Muscle of back (tissue), 11 donors: ENCODE measurements around the gene PKNOX2. TPM values are rescaled to one million over a fixed set of nuclear protein-coding genes. Genes with fewer than 3 reads are reported as not detected.

Experiments
- DNase-seq, 3 donors: peaks; one replicate each; pipeline versions ENCODE4 v3.0.0 to v3.0.0-alpha.2; 2013
- polyA plus RNA-seq, 10 donors: library from polyadenylated mRNA; unstranded; fragments of 120-200 nt; gene quantifications; one replicate each; pipeline ENCODE4 v1.2.1, GENCODE V29; 2013; ENCODE audit not compliant: insufficient read length in 10 of 10

Gene PKNOX2
- polyA plus RNA-seq, 10 donors = 18.8 to 27.9 (median 24.1) TPM

DNA sequence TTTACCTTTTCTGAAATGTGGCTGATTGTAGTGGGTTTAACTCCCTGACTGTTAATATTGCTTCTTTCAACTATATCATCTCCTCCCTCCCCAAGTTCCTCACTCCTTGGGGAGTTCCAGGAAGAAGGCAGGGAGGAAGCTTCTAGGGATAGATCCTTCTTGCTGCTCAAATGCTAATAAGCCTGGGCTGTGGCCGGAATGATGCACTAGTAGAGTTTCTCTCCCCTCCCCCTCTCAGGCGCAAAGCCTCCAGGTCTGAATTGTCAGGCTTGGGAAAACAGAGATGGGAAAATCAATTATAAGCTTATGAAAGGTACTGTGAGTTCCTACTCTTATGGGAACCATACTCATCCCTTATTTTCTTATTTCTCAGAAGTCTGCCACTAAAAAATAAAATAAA, 300.7 kb downstream of the PKNOX2 start:
- no peak for DNase-seq

DNA sequence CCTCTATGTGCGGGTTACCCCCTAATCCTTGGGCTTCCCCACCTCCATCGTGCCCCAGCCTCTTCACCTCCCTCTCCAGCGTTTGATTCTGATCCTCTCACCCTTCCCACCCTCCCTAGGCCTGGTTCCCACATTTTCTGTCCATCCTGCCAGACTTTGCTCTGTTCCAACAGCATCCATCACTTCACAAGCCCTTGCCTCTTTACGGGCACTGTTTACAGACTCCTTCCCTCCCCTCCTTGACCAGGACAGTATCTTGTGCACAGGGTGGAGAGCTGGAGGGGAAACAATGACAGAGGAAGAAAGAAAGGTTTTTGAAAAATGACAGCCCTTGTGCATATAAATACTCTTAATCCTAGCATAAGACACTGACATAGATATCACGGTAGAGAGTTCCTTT, 301.1 kb downstream of the PKNOX2 start:
- DNase-seq = no peak

DNA sequence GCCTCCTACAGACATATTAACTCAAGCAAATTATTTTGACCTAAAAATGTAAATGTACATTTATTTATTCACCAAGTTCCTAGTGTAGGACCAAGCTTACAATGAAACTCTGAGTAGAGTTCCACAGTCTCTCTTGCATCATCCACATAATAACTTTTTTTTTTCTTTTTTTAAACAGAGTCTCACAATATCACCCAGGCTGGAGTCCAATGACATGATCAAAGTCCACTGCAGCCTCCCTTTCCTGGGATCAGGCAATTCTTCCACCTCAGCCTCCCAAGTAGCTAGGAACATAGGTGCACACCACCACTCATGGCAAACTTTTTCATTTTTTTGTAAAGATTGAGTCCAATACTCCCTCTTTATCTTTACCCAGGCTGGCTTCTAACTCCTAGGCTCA, 303.5 kb downstream of the PKNOX2 start:
- no peak for DNase-seq

DNA sequence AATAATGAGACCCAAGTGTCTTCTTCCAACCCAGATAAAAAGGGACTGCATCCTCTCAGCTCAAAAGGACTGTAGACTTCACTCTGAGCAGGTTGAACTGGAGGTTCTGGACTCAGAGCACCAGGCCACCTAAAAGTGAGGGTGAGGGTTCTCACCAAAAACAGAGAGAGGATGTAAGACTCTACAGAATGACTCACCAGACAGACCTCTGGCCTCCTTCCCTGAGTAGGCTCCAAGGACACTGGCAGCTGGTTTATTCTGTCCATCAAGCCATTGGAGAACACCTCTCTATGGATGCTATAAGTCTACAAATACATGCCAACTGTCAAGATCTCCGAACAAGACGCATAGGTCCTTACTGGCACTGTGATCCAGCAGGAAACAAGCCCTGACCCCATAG, 304.3 kb downstream of the PKNOX2 start:
- no peak for DNase-seq

DNA sequence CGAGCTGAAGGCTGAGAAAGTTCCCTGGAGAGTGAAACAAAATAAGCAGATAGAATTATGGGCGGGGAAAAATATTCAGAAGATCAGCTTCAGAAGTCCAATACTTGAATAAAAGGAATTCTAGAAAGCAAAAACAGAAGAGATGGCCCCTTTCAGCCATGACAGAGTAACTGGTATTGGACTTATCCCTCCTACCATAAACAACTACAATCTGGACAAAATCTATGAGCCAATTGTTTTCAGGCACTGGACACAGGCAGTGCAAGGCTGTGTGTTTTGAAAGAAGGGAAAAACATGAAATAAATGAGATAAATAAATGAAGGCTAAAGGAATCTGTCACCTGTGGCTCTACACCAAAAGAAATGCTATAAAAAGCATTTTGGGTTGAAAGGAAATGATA, 305.8 kb downstream of the PKNOX2 start:
- DNase-seq = no peak

DNA sequence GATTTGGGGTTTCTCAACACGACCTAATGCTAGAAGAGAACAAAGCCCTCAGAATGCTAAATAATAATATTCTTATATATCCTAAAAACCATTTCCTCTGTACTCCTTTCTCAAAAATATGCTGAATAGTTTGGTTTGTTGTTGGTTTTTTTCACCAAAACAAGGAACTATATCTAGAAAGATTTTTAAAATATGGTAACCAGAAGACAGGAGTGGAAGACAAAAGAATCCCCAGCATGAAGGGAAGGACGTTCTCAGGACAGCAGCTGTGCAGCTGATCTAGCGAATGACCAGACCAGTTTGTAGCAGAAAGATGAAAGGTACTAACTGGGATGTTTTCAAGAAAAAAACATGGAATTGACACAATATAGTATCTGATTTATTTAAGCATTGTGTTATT, 312.2 kb downstream of the PKNOX2 start:
- DNase-seq = no peak

DNA sequence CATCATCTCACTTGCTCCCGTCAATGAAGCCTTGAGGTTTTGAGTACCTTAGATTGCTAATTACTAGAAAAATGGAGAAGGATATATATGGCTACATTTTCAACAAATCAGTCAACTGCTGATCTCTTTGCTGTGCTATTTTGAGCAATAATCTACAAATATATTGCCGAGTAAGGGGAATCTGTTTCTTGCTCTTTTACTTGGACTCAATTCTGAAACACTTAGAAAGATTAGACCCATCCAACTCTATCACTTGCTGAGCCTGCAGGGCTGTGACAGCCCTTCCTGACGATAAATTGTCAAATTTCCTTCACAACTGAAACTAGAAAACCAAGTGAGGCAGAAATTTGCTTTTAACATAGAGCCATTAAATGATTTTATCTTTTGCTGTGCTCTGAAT, 314.6 kb downstream of the PKNOX2 start:
- no peak for DNase-seq

DNA sequence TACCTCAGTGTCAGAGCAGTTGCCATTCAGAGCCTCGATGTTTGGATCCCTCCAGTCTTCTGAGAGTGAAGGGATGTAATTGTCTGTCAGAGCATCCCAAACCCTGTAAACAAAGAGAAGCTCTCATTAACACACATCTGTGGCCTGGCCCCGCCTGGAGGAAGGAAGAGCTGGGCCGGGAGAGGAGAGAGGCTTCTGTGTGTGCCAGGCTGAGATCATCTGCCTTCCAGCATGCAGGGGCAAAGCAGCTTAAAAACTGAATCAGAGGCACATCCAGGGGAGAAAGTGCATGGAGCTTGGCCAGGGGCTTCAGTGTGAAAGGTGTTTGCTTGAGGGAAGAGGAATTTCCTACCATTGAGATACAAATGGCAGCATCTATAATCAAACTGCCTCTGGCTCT, 317.0 kb downstream of the PKNOX2 start:
- no peak for DNase-seq

Other genes starting within 250 kb of the PKNOX2 start
- under 1 TPM in 2 of 10 donors, not detected in 8; 0.14 to 0.38 TPM for gene HEPN1, start 245.5 kb upstream of the PKNOX2 start, polyA plus RNA-seq
- gene HEPACAM, start 228.7 kb upstream of the PKNOX2 start, polyA plus RNA-seq = under 1 TPM in 7 of 10 donors, not detected in 3; 0.08 to 0.51 (median 0.15) TPM
- gene CCDC15, start 210.5 kb upstream of the PKNOX2 start, polyA plus RNA-seq = 1 to 10 TPM; 2.0 to 4.1 (median 3.4) TPM
- gene SLC37A2, start 101.4 kb upstream of the PKNOX2 start, polyA plus RNA-seq = 1 to 10 TPM; 2.4 to 5.1 (median 3.3) TPM
- 10 to 100 TPM; 20.3 to 28.4 (median 24.1) TPM for gene TMEM218, start 53.1 kb upstream of the PKNOX2 start, polyA plus RNA-seq